IPS DF 4.7 (cell line): ENCODE measurements around the gene GALNT17.
"Not testable (repeated sequence)": the region's sequence is repeated elsewhere in the genome, so short reads cannot be mapped to it uniquely, and the experiment has no call there.

Source experiments
- DNase-seq: peaks from one replicate; pipeline ENCODE4 v3.0.0-alpha.2; 2013; ENCODE audit warnings: low spot score; ENCODE audit errors: extremely low read depth

The GALNT17 gene

GRCh38 chr7:71235253-71235652 is 103.3 kb downstream of the GALNT17 start:
- no peak for DNase-seq

GRCh38 chr7:71236230-71237105 is 104.5 kb downstream of the GALNT17 start:
- no peak for DNase-seq

- DNase-seq, result no peak
Measured at GRCh38 chr7:71237945-71238344, 106.0 kb downstream of the GALNT17 start.

- DNase-seq, result no peak
Measured at GRCh38 chr7:71238581-71239295, 106.8 kb downstream of the GALNT17 start.

- no peak for DNase-seq
Measured at GRCh38 chr7:71239586-71240268, 107.8 kb downstream of the GALNT17 start.

- no peak for DNase-seq
Measured at GRCh38 chr7:71243736-71244410, 111.9 kb downstream of the GALNT17 start.

GRCh38 chr7:71245038-71245437 is 113.1 kb downstream of the GALNT17 start:
- DNase-seq, result no peak

- no peak for DNase-seq
Measured at GRCh38 chr7:71251706-71252105, 119.8 kb downstream of the GALNT17 start.

- DNase-seq, result no peak
Measured at GRCh38 chr7:71254751-71255150, 122.8 kb downstream of the GALNT17 start.

GRCh38 chr7:71255537-71256178 is 123.7 kb downstream of the GALNT17 start:
- no peak for DNase-seq

- no peak for DNase-seq
Measured at GRCh38 chr7:71261066-71261465, 129.1 kb downstream of the GALNT17 start.

- DNase-seq, result not testable (repeated sequence)
Measured at GRCh38 chr7:71262834-71263233, 130.9 kb downstream of the GALNT17 start.

GRCh38 chr7:71264005-71264404 is 132.1 kb downstream of the GALNT17 start:
- no peak for DNase-seq

GRCh38 chr7:71266912-71267311 is 135.0 kb downstream of the GALNT17 start:
- DNase-seq, result no peak

- DNase-seq, result no peak
Measured at GRCh38 chr7:71267734-71268469, 136.0 kb downstream of the GALNT17 start.

GRCh38 chr7:71270558-71270957 is 138.6 kb downstream of the GALNT17 start:
- DNase-seq, result no peak

GRCh38 chr7:71271203-71271602 is 139.3 kb downstream of the GALNT17 start:
- DNase-seq, result no peak

GRCh38 chr7:71272509-71273490 is 140.9 kb downstream of the GALNT17 start:
- no peak for DNase-seq

GRCh38 chr7:71278257-71278656 is 146.3 kb downstream of the GALNT17 start:
- DNase-seq, result no peak
